Measurements from ENCODE around the gene CCDC188. TPM values are rescaled to one million over a fixed set of nuclear protein-coding genes. Genes with fewer than 3 reads are reported as not detected.
"Not testable (repeated sequence)": the region's sequence is repeated elsewhere in the genome, so short reads cannot be mapped to it uniquely, and the experiment has no call there.

Gene CCDC188
- total RNA-seq, 1 donor from 2014 or later, result 4.3 TPM

DNA sequence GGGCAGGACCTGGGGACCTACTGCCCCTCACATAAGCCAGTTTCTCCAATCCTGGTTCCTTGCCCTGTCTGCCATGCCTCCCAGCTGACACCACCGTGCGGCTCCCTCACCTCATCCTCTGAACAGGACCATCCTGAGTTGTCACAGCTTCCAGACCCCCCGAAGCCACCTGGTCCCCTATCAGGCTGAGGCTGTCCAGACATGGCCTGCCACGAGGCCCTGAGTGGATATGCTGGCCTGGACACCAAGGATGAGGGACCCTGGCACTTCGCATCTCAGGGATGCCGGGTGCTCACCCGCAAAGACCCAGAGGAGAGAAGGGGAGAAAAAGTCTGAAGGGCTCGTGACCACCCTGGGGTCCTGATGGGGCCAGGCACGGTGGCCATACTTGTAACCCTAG, 15.8 kb upstream of the CCDC188 start:
- Mint-ChIP-seq H3K27me3 (no peaks in the 10 kb centered on the region), H3K9me3 (no peaks in the 10 kb centered on the region), H3K4me1 (ENCODE audit: unreplicated experiment) (no peaks in the 10 kb centered on the region)

DNA sequence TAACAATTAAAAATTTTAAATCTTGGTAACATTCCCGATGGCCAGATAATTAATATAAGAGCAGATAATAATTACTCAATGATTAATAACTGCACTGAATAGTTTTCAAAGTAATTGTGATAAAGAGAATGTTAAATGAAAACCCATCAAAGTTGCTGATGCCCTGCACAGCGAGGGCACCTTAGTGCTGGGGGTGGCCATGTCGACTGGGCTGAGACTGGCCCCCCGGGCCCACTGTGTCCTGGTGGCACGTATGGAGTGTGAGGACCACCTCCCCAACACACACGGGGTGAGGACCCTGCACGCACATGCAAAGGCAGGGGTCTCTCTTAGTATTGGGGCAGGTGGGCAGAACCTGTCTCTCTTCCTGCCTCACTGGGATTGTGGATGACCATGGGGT, 15.1 kb upstream of the CCDC188 start:
- Mint-ChIP-seq H3K4me1 (ENCODE audit: unreplicated experiment) (no peaks in the 10 kb centered on the region), H3K36me3 (no peaks in the 10 kb centered on the region)

More for the DNA sequence above, 15.8 kb upstream of the CCDC188 start:
- DNase-seq (ENCODE audit: extremely low spot score, unreplicated experiment), result no peak
- H3K27ac Mint-ChIP-seq, result no peak overlapping the region
- no peaks in the 10 kb centered on the region for H3K36me3 Mint-ChIP-seq
- no peak overlapping the region for H3K4me3 Mint-ChIP-seq
- TF ChIP-seq, protein P1, sequence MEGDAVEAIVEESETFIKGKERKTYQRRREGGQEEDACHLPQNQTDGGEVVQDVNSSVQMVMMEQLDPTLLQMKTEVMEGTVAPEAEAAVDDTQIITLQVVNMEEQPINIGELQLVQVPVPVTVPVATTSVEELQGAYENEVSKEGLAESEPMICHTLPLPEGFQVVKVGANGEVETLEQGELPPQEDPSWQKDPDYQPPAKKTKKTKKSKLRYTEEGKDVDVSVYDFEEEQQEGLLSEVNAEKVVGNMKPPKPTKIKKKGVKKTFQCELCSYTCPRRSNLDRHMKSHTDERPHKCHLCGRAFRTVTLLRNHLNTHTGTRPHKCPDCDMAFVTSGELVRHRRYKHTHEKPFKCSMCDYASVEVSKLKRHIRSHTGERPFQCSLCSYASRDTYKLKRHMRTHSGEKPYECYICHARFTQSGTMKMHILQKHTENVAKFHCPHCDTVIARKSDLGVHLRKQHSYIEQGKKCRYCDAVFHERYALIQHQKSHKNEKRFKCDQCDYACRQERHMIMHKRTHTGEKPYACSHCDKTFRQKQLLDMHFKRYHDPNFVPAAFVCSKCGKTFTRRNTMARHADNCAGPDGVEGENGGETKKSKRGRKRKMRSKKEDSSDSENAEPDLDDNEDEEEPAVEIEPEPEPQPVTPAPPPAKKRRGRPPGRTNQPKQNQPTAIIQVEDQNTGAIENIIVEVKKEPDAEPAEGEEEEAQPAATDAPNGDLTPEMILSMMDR (conservative IDR thresholded peaks at IDR 0.05), result no peak

DNA sequence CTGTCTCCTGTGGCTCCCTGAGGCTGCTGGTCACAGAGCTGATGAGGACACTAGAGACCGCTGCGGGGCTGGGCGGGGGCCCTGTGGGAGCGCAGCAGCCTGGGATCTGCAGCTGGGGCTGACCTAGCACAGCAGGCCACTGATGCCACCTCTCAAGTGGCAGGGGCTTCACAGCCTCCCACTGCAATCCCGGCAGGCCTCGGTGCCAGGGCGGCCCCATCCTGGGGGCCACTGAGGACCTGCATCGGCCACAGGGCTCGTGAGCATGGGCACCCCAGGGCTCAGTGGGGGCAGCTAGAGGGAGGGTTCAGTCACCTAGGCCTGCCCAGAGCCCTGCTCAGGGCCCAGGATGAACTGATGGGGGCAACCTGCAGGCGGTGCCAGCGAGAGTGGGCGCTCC, 14.6 kb upstream of the CCDC188 start:
- Mint-ChIP-seq H3K27ac (no peak overlapping the region), H3K36me3 (no peaks in the 10 kb centered on the region), H3K27me3 (no peaks in the 10 kb centered on the region), H3K9me3 (no peaks in the 10 kb centered on the region), H3K4me1 (ENCODE audit: unreplicated experiment) (no peaks in the 10 kb centered on the region), H3K4me3 (no peak overlapping the region)
- no peak for DNase-seq (ENCODE audit: extremely low spot score, unreplicated experiment)
- TF ChIP-seq, protein P1 (conservative IDR thresholded peaks at IDR 0.05), result no peak

More for the DNA sequence above, 15.1 kb upstream of the CCDC188 start:
- no peak for DNase-seq (ENCODE audit: extremely low spot score, unreplicated experiment)
- TF ChIP-seq, protein P1 (conservative IDR thresholded peaks at IDR 0.05), result no peak
- Mint-ChIP-seq H3K27ac (no peak overlapping the region), H3K9me3 (no peaks in the 10 kb centered on the region), H3K4me3 (no peak overlapping the region), H3K27me3 (no peaks in the 10 kb centered on the region)

DNA sequence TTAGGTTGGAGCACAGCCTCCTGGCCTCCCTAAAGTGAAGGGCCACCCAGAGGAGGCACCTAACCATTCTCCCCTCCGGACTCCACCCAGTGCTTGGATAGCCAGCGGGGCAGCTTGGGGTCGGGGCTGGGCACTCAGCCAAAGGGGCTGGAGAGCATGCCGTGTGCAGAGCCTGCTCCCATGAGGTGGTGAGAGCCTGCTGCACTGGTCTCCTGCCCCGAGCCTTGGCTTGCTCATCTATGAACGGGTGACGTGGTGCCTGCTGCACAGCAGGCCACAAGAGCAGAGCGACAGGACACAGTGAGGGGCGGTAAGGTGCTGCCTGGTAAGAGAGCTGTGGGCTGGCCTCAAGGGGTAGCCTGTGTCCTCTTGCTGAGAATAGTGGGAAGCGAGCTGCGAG, 14.0 kb upstream of the CCDC188 start:
- H3K36me3 Mint-ChIP-seq, result no peaks in the 10 kb centered on the region
- no peaks in the 10 kb centered on the region for H3K27me3 Mint-ChIP-seq
- H3K4me3 Mint-ChIP-seq, result no peak overlapping the region
- TF ChIP-seq, protein P1 (conservative IDR thresholded peaks at IDR 0.05), result no peak
- H3K9me3 Mint-ChIP-seq, result no peaks in the 10 kb centered on the region
- H3K4me1 Mint-ChIP-seq (ENCODE audit: unreplicated experiment), result no peaks in the 10 kb centered on the region
- DNase-seq (ENCODE audit: extremely low spot score, unreplicated experiment), result no peak
- H3K27ac Mint-ChIP-seq, result no peak overlapping the region

DNA sequence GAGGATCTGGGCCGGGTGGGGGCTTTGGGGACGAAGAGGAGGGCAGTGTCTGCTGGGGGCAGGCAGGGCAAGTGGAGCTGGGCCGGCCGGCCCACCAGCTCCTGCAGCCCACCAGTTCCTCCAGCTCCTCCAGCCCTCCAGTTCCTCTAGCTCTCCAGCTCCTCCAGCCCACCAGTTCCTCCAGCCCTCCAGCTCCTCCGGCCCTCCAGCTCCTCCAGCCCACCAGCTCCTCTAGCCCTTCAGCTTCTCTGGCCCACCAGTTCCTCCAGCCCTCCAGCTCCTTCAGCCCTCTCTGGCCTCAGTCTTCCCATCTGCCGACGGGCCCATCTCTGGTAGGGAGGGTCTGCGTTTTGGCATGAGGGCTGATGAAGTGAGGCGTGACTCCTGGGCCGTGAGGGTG, 9.2 kb upstream of the CCDC188 start:
- no peaks in the 10 kb centered on the region for H3K4me1 Mint-ChIP-seq (ENCODE audit: unreplicated experiment)
- no peaks in the 10 kb centered on the region for H3K27me3 Mint-ChIP-seq
- no peak overlapping the region for H3K27ac Mint-ChIP-seq
- no peak for DNase-seq (ENCODE audit: extremely low spot score, unreplicated experiment)
- H3K4me3 Mint-ChIP-seq, result no peak overlapping the region
- H3K36me3 Mint-ChIP-seq, result no peaks in the 10 kb centered on the region
- no peaks in the 10 kb centered on the region for H3K9me3 Mint-ChIP-seq
- TF ChIP-seq, protein P1 (conservative IDR thresholded peaks at IDR 0.05), result no peak

DNA sequence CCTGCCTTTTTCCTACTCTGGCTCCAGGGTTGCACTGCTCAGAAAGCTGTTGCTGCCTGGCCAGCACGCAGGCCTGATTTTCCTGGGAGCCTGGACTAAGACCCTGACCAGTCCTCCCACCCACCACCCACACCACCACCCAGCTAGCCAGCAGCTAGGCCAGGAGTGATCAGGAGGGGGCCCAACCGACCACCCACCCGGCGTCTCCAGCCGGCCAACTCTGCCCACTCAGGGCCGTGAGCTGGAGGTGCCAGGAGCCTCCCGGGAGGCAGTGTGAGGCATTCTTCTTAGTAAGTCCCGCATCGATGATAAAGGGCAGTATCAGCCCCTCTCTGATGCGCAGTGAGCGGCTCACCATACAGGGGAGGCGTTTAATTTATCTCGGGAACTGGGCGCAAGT, 8.7 kb upstream of the CCDC188 start:
- not testable (repeated sequence) for H3K4me1 Mint-ChIP-seq (ENCODE audit: unreplicated experiment); H3K27ac Mint-ChIP-seq; H3K36me3 Mint-ChIP-seq; DNase-seq (ENCODE audit: extremely low spot score, unreplicated experiment); H3K9me3 Mint-ChIP-seq; H3K4me3 Mint-ChIP-seq; H3K27me3 Mint-ChIP-seq

Data from type B pancreatic cell (in vitro differentiated cells).